Ishikawa (cell line): ENCODE results near the gene RNASE11.

Experiments
- CEBPB ChIP-seq: IDR thresholded peaks from 2 replicates; pipeline ENCODE4 v1.6.1; 2012
- CREB1 ChIP-seq: IDR thresholded peaks from 2 replicates; pipeline ENCODE4 v1.6.1; 2012; ENCODE audit warnings: low read depth
- EGR1 ChIP-seq: IDR thresholded peaks from 2 replicates; pipeline ENCODE4 v1.6.1; 2012
- EP300 ChIP-seq: IDR thresholded peaks from 2 replicates; pipeline ENCODE4 v1.6.1; 2012; ENCODE audit warnings: borderline replicate concordance
- FOXM1 ChIP-seq: IDR thresholded peaks from 2 replicates; pipeline ENCODE4 v1.6.1; 2012; ENCODE audit warnings: low read depth, borderline replicate concordance
- MAX ChIP-seq: IDR thresholded peaks from 2 replicates; pipeline ENCODE4 v1.6.1; 2012
- NFIC ChIP-seq: IDR thresholded peaks from 2 replicates; pipeline ENCODE4 v1.6.1; 2012
- RAD21 ChIP-seq: IDR thresholded peaks from 2 replicates; pipeline ENCODE4 v1.6.1; 2012; ENCODE audit warnings: low read depth
- TAF1 ChIP-seq: IDR thresholded peaks from 2 replicates; pipeline ENCODE4 v1.6.1; 2012; ENCODE audit warnings: low read depth, mild to moderate bottlenecking
- TCF12 ChIP-seq: IDR thresholded peaks from 2 replicates; pipeline ENCODE4 v1.6.1; 2012; ENCODE audit warnings: low read depth
- TEAD4 ChIP-seq: IDR thresholded peaks from 2 replicates; pipeline ENCODE4 v1.6.1; 2012
- USF1 ChIP-seq: IDR thresholded peaks from 2 replicates; pipeline ENCODE4 v1.6.1; 2012
- YY1 ChIP-seq: IDR thresholded peaks from 2 replicates; pipeline ENCODE4 v1.6.1; 2012; ENCODE audit warnings: low read depth
- ZBTB7A ChIP-seq: IDR thresholded peaks from 2 replicates; pipeline ENCODE4 v1.6.1; 2012; ENCODE audit warnings: low read depth
- TF ChIP-seq, protein P1 (sequence below): IDR thresholded peaks from 2 replicates; pipeline ENCODE4 v1.6.1; 2012; ENCODE audit warnings: low read depth, mild to moderate bottlenecking

RNASE11 gene

DNA sequence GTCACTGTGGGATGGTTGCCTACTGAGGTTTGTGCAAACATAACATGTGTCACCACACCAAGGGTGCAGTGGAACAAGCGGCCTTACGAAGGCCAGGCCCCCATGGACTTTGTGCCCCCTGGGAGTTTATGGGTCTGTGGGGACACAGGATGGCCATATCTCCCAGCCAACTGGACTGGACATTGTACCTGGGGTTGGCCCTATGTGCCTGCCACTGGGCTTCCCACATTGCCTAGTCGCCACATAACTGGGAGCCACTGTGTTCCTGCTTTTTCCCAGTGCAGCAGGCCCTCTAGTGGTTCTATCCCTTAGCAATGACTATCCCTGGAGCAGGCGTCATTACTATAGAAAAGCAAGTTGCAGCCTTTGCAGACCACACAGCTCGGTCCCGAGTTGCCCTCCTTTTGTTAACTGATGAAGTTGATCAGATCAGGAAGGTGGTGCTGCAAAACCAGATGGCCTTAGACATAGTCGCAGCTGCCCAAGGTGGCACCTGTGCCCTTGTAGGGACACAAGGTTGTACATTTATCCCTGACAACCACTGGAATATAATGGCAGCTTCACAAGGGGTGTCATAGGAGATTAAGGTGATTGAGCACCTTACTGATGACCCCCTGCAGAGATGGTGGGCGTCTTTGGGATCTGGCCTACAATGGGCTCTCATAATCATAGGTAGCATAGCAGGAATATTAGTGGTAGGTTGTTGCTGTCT, 18.5 kb upstream of the RNASE11 start:
- TF ChIP-seq RAD21 = peak; percentile 92
- no peak for TF ChIP-seq CREB1

GRCh38 chr14:20603813-20604690, 16.3 kb upstream of the RNASE11 start:
- TF ChIP-seq TAF1 = no peak
- 0 out of 2 replicates have a peak, but pooled peaks have one; percentile 16 for TF ChIP-seq CEBPB

GRCh38 chr14:20602583-20602982, 14.8 kb upstream of the RNASE11 start:
- TF ChIP-seq CEBPB = no peak
- TF ChIP-seq TAF1 = no peak
- no peak for TF ChIP-seq USF1
- no peak for TF ChIP-seq MAX
- TF ChIP-seq ZBTB7A = no peak

GRCh38 chr14:20601522-20601921, 13.7 kb upstream of the RNASE11 start:
- TF ChIP-seq FOXM1 = no peak
- no peak for TF ChIP-seq TCF12

DNA sequence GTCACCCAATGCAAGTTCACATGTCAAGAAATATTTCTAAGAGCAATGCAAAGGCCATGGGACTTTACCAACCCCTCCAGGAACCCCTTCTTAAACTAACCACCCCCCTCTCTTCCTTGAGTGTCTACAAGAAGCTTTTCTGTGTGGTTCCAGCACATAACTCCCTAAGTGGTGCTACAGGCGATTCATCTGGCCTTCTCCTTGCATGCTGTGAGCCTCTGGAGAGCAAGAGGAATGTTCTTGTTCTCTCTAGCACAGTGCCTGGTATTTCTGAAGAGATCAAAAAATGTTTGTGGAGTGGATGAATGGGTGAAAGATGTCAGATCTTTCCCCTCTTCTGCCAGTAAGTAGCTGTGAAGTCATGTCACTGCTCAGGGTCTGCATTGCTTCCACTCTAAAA, 9.3 kb upstream of the RNASE11 start:
- TF ChIP-seq EGR1 (no peak), TCF12 (no peak), CEBPB (no peak), MAX (no peak), RAD21 (no peak), USF1 (no peak), TAF1 (no peak)
- TF ChIP-seq, protein P1, sequence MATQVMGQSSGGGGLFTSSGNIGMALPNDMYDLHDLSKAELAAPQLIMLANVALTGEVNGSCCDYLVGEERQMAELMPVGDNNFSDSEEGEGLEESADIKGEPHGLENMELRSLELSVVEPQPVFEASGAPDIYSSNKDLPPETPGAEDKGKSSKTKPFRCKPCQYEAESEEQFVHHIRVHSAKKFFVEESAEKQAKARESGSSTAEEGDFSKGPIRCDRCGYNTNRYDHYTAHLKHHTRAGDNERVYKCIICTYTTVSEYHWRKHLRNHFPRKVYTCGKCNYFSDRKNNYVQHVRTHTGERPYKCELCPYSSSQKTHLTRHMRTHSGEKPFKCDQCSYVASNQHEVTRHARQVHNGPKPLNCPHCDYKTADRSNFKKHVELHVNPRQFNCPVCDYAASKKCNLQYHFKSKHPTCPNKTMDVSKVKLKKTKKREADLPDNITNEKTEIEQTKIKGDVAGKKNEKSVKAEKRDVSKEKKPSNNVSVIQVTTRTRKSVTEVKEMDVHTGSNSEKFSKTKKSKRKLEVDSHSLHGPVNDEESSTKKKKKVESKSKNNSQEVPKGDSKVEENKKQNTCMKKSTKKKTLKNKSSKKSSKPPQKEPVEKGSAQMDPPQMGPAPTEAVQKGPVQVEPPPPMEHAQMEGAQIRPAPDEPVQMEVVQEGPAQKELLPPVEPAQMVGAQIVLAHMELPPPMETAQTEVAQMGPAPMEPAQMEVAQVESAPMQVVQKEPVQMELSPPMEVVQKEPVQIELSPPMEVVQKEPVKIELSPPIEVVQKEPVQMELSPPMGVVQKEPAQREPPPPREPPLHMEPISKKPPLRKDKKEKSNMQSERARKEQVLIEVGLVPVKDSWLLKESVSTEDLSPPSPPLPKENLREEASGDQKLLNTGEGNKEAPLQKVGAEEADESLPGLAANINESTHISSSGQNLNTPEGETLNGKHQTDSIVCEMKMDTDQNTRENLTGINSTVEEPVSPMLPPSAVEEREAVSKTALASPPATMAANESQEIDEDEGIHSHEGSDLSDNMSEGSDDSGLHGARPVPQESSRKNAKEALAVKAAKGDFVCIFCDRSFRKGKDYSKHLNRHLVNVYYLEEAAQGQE = no peak

DNA sequence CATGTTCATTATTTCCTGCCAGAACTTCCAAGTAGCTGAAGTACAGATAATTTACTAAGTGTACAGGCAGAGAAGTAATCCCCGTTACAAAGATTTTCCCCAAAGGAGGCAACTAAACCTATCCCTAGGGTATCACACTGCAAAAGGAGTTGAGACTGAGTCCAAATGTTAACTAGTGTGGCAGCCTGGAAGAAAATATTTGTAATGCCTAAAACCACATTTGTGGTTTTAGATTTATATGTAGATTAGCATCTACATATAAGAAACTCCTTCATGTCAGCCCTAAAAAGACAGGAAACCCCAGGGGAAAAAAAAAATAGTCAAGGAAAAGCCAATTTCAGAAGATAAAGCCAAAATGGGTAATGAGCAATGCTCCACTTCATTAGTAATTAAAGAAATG, 4.8 kb upstream of the RNASE11 start:
- no peak for TF ChIP-seq FOXM1
- no peak for TF ChIP-seq USF1
- no peak for TF ChIP-seq CREB1
- no peak for TF ChIP-seq TAF1
- TF ChIP-seq EP300 = no peak
- TF ChIP-seq EGR1 = no peak
- no peak for TF ChIP-seq YY1
- TF ChIP-seq TEAD4 = no peak
- TF ChIP-seq ZBTB7A = no peak
- no peak for TF ChIP-seq NFIC
- TF ChIP-seq CEBPB = no peak

DNA sequence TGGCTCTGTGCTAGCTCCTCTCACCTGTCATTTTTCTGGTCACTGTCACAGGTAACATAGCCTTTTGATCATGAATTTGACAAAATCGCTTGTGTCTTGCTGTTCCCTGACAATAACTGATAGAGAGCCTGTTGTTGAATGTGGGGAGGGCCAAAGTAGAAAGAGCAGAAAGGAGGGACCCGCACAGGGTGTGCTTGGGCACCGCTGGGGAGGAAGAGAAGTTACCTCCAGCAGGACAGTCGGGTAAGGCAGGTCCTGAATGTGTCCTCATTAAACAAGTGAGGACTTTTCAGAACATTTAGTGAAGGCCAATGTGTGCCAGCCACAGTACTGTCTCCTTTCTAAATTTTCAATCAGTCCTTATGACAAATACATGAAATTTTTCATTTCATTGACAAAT, 3.4 kb upstream of the RNASE11 start, which contains the start of gene RNASE12:
Gene RNASE12 (minus strand): TSS at position 142 of the 400 bp plus-strand sequence. CDS start 653 bp downstream, outside the sequence.
- TF ChIP-seq, protein P1 = no peak
- no peak for TF ChIP-seq EP300
- TF ChIP-seq USF1 = no peak
- TF ChIP-seq TCF12 = no peak
- no peak for TF ChIP-seq TAF1
- TF ChIP-seq RAD21 = no peak
- TF ChIP-seq MAX = no peak
- no peak for TF ChIP-seq YY1
- no peak for TF ChIP-seq CEBPB
- no peak for TF ChIP-seq NFIC
- no peak for TF ChIP-seq TEAD4
- no peak for TF ChIP-seq FOXM1
- TF ChIP-seq CREB1 = no peak
- TF ChIP-seq ZBTB7A = no peak
- TF ChIP-seq EGR1 = no peak
